DMS79 treated with DMSO at 0.1 percent for 48 hours (cell line): Measurements from ENCODE around the gene RIPOR1.
A peak's percentile ranks its signal among the peaks of the same experiment; 100 is the strongest.
"Not testable (repeated sequence)": the region's sequence is repeated elsewhere in the genome, so short reads cannot be mapped to it uniquely, and the experiment has no call there.

Experiments
- DNase-seq: peaks from one replicate; lab custom pipeline; 2025; lab: John Stamatoyannopoulos, UW

The RIPOR1 gene

DNA sequence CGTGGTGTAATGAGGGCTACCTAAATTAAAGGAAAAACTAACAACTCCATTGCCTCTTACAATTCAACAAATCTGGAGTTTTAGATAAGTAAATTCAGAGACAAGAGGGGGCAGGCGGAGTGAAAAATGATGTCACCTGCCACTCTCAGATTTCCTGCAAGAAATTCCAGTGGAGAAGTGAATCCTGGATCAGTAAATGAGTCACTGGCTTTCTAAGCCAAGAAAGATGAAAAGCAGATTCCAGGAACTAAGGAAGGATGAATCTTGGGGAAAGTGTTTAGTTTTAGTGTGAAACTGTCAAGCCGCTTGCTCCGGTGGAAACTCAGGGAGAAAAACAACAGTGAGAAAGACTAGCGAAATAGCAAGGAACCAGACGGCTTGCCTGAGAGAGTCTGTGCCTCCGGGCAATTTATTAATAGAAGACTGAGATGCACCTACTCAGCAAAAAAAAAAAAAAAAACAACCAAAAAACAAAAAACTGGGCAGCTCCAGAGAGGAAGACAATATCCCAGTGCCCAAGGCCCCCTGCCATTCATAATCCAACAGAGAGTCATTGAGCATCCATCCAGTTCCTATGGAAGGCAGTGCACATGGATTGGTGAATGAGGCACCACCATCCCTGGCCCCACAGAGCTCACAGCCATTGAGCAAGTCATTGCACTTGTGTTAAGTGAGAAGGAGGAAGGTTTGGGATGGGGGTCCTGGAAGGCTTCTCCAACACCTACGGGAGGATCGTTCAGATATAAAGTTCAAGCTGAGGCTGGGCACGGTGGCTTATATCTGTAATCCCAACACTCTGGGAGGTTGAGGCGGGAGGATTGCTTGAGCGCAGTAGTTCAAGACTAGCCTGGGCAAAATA, 12.1 kb upstream of the RIPOR1 start:
- DNase-seq = no peak

DNA sequence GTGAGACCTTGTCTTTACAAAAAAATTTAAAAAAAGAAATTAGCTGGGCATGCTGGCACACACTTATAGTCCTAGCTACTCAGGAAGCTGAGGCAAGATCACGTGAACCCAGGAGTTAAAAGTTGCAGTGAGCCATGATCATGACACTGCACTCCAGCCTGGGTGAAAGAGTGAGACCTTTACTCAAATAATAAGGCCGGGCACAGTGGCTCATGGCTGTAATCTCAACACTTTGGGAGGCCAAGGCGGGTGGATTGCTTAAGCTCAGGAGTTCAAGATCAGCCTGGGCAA, 11.5 kb upstream of the RIPOR1 start:
- DNase-seq = no peak

DNA sequence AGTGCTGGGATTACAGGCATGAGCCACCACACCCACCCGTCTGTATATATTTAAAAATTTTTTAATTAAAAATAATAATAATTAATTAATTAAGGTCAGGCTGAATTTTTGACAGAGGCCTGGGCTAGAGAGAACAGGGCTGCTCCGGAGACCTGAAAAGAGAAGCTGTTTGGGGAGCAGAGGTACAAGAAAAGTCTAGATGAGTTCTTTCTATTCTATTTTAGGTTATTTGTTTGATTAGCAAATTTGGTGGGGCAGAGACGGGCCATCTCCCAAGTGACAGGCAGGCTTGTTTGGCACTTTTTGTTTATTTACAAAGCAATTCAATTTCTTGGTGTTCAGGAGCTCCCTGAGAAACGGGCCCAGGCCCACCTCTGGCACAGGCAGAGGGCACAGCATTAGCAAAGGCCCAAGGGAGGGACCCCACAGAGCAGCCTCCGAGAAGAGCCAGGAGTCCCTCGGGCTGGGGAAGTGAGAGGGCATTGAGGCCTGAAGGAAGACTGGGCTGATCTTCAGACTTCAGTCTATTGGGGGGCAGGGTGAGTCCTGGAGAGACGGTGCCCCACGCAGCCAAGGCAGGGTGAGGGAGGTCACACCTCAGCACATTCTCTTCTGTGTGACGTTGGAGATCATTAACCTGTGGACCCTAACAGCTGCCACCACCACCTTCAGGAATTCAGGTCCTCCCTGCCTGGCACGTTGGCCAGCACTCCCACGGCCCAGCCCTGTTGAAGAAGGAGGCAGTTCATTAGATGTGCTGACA, 10.8 kb upstream of the RIPOR1 start:
- no peak for DNase-seq

DNA sequence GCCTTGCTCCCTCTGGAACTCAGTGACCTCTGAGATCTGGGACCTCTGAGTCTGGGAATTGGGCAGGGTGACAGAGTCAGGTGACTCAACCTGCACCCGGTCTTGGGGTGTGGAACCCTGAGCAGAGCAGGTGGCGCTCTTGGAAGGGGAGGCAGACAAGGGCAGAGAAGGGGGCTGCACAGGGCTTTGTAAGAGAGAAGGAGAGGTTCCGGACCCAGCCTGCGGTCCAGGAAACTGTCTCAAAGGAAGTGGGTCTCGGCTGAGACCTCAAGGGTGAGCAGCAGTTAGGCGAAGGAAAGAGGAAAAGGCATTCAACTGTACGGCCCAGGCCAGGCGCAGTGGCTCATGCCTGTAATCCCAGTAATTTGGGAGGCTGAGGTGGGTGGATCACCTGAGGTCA, 10.0 kb upstream of the RIPOR1 start:
- no peak for DNase-seq

DNA sequence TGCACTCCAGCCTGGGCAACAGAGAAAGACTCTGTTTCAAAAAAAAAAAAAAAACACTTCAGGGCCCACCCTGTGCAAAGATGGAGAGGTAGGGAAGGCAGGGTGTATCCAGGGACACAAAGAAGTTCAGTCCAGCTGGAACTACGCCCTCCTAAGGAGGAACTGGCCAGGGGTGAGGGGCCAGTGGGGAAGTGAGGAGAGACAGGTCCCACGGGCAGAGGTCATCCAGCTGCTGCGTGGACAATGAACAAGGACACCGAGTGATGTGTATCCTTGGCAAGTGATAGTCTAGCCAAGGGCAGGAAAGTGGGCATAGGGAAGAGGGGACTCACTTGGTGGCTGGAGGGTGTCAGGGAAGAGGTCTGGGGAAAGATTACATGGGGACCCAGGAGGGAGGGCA, 9.4 kb upstream of the RIPOR1 start:
- DNase-seq = no peak

DNA sequence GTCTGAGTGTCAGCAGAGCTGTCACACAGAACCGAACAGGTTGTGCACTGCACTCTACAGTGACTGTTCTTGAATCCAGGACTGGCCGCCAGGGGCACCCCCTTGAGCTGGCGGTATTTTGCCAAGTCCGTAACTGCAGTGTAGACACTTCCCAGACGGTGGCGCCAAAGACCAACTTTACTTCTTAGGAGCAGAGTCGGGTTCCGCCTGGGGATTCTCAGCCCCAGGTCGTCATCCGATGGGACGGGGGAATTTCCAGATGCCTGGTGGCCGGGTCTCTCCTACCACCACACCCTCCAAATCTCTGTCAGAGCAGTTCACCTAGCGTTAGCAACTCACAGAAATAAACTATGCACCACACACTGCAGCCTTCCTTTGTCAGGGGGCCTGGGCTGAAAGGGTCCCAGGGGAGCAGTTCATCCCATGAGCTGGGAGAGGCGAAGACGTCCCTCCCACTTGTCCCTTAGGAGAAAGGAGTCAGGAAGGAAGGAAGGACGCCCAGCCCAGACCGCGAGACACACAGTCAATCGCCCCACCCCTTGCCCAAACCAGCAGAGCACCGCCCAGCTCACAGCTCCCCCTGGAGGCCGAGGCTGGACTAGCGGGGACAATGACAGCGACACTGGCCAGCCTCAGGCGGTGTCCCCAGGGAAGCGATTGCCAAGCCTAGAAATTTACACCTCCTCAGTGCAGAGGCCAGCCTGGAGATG, 7.4 kb upstream of the RIPOR1 start:
- peak; percentile 66 for DNase-seq

DNA sequence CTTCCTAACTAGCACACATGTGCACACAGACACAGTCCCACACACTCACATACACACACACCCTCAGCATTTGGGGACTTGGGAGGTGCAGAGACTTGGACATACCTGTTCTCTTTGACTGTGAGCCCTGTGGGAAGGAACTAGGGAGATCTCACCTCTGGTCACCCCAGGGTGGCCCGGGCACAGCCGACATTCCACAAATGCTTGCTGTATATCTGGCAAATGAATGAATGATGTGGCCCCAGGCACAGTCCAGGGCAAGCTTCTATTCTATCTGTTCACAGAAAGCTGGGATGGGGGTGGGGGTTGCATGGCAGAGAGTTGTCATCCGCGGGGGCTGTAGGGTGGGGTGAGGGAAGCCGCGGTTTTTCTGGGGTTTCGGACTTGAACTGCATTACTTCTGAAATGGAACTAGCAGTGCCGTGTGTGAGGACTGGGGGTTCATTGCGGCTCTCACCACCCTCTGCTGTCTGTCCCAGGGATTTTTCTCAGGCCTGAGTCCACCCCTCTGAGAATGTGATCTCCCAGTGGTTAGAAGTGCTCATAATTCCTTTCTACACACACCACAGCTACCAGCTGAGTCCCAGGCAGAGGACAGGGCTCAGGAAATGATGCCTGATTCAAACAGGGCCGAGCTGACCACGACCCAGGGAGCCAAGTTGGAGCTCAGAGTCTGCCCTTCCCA, 3.3 kb upstream of the RIPOR1 start:
- no peak for DNase-seq

DNA sequence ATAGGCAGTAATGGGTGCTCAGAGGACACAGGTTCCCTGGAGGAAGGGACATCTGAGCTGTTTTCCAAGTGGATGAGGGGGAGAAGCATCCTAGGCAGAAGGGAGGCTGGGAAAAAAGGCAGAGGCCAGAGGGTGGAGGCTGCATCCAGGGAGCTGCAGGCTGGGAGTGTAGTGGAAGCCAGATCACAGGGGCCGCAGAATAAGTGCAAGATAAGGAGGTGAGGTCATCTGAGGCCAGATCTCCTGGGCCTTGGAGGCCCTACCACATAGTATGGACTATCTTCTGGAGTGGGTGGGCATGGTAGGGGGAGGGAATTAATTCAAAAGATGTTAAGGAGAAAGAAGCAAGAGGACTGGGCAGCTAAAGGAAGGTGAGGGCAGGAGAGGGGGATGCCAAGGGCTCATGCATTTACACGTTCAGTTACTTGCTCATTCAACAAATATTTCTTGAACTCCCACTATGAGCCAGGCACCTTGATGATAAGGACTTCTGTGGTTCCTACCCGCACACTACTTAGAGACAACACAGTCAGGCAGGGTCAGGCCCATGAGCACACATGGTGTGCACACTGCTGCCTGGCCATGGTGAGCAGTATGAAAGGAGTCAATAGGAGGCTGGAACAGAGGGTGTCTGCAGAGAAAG, 2.4 kb upstream of the RIPOR1 start:
- no peak for DNase-seq

DNA sequence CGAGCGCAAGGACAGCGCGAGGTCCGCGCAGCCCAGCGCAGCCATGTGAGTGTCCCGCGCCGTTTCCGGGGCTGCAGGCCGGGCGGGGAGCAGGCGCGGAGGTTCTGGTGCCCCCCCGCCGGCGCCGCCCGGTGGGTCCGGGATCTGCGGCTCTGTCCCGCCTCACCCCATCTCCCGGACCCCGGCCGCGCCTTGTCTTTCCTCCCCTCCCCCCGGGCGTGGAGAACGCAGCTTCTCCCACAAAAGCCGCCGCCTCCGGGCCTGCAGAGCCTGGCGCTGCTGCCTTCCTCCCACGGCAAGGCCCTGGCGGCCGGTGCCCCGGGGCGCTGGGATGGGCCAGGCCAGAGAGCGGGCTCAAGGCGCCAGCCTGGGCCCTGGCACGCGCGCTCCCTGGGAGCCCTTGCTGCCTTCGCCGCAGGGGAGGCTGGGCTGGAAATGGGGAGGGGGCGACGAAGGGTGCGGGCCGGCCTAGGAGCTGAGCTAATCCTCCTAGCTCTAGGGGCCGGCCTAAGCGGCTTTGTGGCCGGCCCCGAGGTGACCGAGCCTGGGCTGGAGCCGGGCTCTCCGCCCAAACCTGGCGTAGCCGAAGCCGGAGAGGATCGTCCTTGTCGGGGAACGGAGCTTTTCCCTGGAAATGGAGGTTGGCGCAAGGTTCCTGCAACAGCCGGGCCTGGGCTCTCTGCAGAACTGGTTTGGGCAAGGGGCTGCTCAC, 397 bp downstream of the RIPOR1 start:
- no peak for DNase-seq

DNA sequence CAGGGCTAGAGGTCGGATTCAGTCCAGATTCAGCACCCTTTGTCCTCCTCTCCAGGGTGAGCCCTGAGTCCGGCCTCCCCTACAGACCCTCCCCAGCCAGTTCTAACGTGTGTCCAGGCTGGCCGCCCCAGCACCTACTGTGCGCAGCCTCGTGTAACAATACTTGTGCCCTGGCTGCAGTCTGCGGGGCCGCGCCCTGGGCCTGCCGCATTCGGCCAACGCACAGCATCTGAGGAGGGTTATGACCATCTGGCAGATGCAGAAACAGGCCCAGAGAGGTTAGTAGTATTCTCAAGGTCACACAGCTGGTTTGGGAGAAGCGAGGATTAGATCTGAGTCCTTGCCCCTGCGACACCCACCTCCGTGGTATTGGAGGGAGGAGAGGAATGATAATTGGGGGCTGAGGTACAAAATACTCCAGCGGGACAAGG, 968 bp downstream of the RIPOR1 start:
- DNase-seq = no peak

DNA sequence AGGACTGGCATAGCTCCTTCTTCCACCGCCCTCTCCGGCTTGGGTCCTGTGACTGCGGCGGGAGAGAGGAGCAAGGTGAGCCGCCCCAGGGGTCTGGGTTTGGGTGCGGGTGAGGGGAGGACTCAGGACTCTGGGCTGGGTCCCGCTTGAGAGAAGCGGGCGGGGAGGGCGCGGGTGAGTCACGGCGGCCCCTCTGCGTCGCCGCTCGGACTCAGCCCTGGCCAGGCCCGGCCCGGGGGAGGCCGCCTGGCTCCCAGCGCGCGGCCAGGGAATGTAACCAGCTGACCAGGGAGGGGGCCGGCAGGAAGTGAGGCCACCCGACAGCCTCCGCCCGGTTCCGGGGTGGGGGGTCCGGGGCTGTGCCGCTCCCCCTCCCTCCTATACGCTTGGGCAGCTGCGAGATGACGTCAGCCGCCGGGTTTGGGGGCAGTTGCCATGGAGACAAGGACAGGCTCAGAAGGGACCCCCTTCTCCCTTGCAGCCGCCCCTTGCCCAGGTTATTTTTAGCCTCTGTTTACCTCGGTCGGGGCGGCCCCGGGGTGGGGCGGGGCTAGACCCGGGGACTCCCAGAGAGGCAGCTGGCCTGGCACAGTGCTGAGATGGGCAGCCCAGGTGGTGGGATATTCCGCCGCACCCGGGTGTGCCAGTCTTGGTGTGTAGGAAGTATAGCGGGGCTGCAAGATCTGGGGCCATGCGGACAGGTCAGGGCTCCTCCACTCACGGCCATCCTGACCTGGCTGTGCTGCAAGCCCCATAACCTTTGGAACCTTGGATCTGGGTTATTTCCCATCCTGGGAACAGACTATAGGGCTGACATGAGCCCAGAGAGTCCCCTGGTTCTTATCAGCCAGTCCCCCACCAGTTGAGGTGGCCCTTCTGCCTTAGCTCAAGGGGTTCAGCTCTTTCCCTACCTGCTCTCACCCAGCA, 1.6 kb downstream of the RIPOR1 start:
- no peak for DNase-seq

DNA sequence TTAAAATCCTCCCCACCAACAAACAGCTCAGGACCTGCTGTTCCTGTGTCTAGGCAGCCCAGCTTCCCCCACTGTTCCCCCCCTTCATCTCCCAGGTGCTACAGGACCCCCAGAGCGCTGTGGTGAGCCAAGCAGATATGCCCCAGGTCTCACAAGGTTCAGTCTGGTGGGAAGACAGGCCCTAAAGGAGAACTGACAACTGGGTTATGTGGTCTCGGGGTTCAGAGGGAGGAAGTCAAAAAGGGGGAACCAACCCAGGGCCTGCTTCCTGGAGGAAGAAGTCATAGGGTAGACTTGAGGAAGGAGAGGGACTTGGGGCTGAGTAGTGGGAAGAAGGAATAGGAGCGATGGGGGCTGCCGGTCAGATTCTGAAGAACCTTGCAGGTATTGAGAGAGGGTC, 2.6 kb downstream of the RIPOR1 start:
- DNase-seq = no peak

DNA sequence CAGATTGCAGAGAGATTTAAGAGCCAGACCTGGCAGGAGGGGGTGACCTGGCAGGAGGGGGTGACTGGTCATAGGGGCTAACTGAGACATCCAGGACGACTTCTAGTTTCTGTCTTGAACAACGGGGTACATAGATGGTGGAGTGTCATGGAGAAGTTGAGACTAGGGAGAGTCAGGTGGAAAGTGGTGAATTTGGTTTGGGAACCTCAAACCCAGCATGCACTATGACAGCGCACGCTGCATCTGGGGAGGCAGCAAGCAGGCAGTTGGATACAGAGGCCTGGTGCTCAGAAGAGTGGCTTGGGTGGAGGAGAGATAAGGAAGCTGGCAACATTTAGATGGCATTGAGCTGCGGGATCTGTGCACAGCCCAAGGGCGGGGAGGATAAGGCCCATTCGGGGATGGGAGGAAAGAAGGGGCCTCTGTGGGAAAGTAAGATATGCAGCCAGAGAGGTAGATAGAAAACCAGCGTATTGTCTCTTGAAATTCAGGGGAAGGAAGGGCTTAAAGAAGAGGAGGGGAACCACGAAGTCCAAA, 4.5 kb downstream of the RIPOR1 start:
- no peak for DNase-seq

DNA sequence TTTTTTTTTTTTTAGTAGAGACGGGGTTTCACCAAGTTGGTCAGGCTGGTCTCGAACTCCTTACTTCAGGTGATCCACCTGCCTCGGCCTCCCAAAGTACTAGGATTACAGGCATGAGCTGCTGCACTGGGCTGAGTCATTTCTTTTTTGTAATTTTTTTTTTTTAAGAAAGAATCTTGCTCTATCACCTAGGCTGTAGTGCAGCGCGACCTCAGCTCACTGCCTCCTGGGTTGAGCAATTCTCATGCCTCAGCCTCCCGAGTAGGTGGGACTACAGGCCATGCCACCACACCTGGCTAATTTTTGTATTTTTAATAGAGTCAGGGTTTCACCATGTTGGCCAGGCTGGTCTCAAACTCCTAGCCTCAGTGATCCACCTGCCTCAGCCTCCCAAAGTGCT, 5.4 kb downstream of the RIPOR1 start:
- DNase-seq = not testable (repeated sequence)

DNA sequence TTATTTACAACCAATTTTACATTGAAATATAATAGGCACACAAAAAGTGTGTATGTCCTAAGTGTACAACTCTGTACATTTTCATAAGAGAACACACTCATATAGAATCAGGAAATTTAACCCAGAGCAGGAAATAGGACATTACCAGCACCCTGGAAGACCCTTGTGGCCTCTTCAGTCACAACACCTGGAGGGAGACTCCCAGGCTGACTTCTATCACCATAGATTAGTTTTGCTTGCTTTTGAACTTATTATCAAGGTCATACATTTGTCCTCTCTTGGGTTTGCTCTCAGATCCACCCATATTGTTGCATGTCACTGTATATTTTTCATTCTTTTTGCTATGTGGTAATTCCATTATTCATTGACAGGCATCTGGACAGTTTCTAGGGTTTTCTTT, 5.8 kb downstream of the RIPOR1 start:
- no peak for DNase-seq

DNA sequence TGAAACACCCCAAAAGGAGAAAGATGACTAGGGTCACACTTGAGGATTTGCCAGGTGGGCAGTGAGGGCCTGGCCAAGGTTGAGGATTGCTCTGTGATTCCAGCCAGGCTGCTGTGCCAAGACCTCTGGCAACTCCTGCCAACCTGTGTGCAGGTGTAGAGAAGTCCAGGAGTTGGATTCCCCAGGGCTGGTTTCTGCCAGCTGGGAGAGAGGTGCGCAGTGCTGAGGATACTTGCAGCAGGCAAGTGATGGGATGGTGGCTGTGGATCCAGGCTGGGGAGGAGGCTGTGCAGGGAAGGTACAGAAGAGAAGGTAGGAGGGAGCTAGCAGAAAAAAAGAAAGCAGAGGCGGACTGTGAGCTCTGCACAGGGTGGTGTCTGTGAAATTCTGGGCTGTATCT, 6.6 kb downstream of the RIPOR1 start:
- no peak for DNase-seq

DNA sequence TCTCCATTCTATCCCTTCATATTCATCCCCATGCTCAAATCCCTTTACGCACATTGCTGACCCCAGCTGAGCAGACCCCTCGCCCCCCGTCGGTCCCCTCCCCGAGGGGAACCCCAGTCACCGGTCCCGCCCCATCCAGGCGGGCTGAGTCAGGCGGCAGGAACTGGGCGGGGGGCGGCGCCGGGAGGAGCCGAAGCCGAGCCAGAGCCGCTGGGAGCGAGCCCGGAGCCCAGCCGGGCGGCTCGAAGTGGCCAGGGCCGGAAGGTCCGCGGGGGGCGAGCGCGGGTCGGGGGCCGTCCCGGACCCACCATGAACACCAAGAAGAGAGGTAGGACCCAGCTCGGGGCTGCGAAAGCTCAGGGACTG, 8.6 kb downstream of the RIPOR1 start:
- DNase-seq = no peak

DNA sequence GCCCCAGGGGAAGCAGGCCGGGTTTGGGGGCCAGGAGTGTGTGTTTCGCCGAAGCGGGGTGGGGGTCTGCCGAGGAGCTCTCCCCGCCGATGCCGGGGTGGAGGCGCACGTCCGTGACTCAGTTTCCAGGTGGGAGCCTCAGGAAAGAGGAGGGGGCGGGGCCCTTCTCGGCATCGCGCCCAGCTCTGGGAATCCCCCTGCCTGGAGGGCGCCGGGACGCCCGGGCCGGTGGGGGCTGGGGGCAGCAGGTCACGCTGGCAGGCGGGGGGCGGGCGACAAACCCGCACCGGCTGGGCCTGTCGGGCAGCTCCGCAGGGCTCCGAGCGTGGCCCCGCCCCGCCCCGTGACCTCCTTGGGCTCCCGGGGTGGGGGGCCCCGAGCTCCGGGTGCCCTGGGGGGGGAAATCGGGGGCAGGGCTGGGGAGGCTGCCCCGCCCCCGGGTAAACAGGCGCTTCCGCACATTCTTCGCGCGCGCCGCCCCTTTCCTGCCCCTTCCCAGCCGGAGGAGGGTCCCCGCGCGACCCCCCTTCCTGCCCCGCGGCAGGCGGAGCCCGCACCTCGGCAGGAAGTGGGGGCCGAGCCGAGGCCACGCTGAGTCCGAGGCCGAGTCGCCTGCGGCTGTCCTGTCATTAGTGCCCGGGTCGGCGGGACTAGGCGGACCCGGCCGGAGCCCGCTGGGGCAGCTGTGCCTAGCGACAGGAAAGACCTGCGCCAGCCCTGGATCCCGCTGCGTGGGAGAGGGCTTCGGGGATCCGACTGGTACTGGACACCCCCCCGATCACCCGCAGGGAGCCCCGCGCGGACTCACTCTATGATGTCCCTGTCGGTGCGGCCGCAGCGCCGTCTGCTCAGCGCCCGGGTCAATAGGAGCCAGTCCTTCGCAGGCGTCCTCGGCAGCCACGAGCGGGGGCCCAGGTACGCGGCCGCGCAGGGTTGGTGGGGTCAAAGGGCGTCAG, 9.3 kb downstream of the RIPOR1 start:
- no peak for DNase-seq

DNA sequence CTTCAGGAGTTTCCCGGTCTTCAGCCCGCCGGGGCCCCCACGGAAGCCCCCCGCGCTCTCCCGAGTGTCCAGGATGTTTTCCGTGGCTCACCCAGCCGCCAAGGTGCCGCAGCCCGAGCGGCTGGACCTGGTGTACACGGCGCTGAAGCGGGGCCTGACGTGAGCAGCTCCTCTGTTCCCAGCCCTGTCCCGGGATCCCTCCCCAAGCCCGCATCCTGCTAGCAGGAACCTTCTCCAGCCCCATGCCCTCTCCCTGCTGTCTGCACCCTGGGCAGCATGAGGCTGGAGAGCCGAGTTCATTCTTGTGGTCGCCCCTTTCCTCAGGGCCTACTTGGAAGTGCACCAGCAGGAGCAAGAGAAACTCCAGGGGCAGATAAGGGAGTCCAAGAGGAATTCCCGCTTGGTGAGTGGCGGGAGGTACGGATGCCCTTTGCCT, 10.1 kb downstream of the RIPOR1 start:
- no peak for DNase-seq
